Right renal pelvis (tissue), 4 donors: ENCODE data around the gene RTN4. TPM values are rescaled to one million over a fixed set of nuclear protein-coding genes. Genes with fewer than 3 reads are reported as not detected.
A peak's percentile ranks its signal among the peaks of the same experiment; 100 is the strongest.
"Not testable (repeated sequence)": the region's sequence is repeated elsewhere in the genome, so short reads cannot be mapped to it uniquely, and the experiment has no call there.

ENCODE experiments used
- DNase-seq, 4 donors: peaks; one replicate each; pipeline ENCODE4 v3.0.0-alpha.2; 2013; ENCODE audit warnings: low read depth in 4 of 4, low spot score in 3 of 4, missing footprints in 1 of 4
- polyA plus RNA-seq, 4 donors: library from polyadenylated mRNA; unstranded; fragments of 120-200 nt; gene quantifications; one replicate each; pipeline ENCODE4 v1.2.1, GENCODE V29; 2013; ENCODE audit not compliant: insufficient read length in 4 of 4

RTN4 gene
- polyA plus RNA-seq, 4 donors, result 347 to 402 (median 378) TPM

DNA sequence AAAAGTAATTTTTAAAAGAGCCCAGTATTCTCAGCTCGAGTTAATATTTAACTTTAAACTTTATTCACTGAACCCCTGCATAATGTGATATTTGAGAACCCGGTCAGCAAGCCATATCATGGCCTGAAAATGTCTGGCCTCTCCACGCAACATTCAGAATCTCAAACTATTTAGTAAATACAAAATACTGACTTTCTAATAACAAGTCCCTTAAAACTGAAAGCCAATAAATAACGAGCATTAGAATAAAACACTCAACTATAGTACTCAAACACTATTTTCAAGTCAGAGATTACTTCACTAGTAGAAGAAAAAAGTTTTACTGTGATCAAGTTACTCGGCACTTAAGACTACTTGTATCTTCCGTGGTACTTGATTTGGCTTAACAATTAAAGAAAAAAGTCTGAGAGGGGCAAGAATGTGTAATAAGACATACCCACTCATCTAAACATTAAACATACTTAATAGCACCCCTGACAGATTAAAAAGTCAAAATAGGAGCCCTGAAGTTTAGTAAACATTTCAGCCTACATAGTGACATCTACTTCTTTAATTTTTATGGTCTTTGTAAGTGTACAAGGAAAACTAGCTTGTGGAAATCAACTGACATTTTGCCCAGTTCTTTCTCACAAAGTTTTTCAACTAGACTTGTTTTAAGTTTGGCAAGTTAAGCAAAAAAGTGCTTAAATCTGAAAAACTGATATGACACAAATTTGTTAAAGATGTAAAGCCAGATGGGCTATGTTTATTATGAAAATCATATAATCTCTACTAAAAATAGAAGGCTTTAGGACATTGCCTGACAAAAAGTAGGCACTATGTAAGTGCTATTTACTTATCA lies 38.2 kb downstream of the RTN4 start:
- DNase-seq, result peak in 1 of 4 donors; percentile 36

DNA sequence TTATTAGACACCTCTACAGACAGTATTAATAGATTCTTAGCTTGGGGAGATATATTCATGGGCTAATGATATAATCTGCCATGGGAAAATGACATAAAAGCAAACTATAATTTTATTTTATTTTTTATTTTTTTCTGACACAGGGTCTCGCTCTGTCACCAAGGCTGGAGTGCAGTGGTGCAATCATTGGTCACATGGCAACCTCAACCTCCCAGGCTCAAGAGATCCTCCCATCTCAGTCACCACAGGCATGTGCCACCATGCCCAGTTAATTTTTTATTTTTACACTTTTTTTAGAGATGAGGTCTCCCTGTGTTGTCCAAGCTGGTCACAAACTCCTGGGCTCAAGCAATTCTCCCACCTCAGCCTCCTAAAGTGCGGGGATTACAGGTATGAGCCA lies 39.3 kb downstream of the RTN4 start:
- DNase-seq, result no peak

- no peak for DNase-seq
Observed at GRCh38 chr2:55010149-55010591, 40.1 kb downstream of the RTN4 start.

DNA sequence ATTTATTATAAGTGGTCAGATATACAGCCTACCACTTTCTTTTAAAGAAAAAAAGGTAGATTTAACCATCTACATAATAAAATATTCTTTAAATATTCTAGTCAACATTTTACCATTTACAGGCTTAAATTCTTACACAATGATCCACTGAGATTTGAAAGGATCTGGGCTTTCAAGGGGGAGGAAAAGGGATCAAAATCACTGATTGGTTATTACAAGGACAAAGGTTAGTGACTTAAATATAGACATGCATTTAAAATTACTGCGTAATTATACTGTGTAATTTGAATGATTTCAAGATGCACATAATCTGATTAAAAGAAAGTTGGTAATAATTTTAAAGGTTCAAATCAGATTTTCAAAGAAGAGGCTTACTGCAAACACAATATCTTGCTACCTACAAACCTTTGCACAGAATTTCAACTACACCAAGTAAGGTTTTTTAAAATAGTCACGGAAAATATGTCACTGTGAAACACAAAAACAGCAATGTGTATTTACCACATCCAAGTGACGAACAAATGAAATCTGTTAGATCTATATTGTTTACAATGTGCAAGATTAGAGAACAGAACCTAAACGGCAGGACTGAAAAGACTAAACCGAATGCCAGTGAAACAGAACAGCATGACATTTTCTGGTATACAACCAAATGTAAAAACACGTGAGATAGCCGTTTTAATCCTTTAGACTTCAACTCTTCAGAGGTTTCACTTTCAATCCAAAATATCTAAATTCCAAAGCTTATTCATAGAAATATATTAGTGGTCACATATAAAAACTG lies 40.8 kb downstream of the RTN4 start:
- no peak for DNase-seq

- no peak for DNase-seq
Observed at GRCh38 chr2:55006306-55006705, 43.9 kb downstream of the RTN4 start.

DNA sequence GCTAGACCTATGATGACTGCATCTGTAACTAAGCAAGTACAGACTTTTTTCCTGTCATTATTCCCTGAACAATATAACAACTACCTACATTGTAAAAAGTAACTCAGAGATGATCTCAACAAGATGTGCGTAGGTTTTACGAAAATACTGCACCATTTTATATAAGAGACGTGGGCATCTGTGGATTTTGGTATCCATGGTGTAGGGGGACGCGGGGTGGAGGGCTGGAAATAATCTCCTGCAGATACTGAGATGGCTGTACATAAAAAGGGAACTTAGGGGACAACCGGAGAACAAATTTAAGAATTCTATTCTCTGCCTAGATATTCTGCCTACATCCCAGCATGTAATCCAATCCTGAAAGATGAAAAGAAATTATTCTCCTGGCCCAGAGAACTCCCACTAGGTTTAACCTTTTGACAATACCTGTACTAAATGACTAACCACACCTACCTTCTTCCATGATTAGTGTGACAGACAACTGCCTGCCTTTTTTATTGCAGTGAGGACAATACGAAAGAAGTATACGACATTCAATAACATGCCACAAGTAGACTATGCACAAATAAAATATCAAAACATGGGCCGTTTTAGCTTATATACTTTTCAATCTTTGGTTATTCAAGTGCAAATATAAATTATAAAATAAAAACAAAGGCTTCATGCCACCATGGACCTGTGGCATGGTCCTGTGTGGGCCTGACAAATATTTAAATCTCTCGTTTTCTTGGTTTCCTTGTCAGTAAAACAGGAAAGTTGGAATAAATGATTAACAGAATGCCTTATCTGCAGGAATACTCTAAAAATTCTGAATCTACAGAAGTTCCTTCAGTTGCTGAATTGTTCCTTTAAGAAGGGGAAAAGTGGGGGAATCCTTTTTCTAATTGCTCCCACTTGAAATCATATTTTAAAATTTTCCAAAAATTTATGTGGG lies 46.3 kb downstream of the RTN4 start:
- DNase-seq, result no peak

- no peak for DNase-seq
Observed at GRCh38 chr2:55001716-55002115, 48.5 kb downstream of the RTN4 start.

GRCh38 chr2:55000341-55000740 lies 49.9 kb downstream of the RTN4 start:
- DNase-seq, result no peak

DNA sequence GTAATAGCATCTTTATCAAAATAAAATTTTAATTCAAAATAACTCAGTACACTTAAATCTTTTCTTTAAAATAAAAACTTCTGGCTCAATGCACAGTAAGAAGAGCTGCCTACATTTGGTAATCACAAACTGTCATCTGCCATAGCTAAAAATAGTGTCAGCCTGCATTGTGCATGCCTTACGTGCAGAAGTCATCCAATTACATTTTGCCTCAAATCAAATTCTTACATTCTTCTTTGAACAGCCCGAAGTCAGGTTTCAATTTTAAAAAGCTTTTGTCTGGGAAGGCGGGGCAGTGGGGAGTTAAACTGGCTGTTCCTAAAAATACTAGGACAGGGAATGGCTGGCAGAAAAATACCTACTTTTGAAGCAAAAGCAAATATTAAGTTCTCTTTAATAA lies 51.1 kb downstream of the RTN4 start:
- DNase-seq, result no peak

DNA sequence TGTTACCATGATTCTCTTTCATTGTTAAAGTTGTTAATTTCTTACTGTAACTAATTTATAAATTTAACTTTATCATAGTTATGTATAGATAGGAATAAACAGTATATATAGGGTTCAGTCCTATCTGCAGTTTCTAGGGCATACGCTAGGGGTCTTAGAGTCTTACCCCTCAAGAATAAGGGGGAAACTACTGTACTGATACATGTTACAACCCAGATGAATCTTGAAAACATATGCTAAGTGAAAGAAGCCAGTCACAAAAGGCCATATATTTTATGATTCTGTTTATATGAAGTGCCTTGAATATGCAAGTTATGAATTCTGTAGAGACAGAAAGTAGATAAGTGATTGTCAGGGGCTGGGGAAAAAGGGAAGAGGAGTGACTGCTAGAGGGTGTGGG lies 52.4 kb downstream of the RTN4 start:
- no peak for DNase-seq

- DNase-seq, result no peak
Observed at GRCh38 chr2:54995553-54995952, 54.7 kb downstream of the RTN4 start.

GRCh38 chr2:54990694-54991093 lies 59.6 kb downstream of the RTN4 start:
- DNase-seq, result not testable (repeated sequence)

DNA sequence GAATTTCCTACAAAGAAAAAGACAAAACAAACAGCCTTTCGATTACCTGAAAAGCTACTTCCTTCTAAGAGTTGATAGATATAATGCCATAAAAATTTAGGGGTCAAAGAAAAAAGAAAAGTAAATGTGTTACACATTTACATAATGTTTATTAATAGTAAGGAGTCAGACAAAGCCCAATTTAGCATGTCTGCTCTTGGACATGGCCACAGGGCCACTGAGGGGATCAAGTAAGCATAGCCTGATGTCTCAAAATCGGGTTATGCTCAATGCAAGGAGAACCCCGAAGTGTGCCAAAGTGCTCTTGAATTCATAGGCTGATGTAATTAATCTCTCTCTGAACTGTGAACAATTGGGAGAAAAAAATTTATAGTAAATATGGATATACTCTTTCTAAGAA lies 61.6 kb downstream of the RTN4 start:
- DNase-seq, result no peak

DNA sequence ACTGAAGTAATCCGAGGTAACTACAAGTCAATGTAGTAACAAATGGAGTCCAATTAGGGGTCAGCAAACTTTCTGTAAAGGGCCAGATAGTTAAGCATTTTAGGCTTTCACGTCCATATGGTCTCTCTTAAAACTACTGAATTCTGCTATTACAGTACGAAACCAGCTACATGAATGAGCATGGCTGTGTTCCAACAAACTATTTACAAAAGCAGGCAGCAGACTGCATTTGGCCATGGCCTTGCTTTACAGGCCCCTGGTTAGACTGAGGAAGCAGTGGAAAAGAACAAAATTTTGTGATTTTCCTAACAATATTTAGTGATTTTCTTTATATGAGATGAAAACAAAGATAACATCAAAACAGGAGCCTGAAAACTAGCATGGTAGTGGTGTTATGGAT lies 64.0 kb downstream of the RTN4 start:
- DNase-seq, result no peak

DNA sequence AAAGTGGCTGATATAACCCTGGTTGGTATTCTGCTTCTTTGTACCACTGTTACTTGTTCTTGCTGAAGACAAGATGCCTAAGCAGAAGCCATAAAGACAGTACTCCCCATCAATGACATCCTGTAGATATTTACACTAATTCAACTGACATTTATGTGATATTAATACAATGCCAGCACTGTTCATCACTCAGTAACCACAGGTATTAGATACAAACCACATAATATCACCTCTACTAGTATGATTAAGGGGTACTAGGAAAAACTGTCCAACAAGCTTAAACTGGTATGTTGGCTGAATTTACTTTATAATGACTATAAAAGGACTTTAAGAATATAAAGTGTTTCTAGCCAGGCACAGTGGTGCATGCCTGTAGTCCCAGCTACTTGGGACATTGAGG lies 65.8 kb downstream of the RTN4 start:
- DNase-seq, result no peak

DNA sequence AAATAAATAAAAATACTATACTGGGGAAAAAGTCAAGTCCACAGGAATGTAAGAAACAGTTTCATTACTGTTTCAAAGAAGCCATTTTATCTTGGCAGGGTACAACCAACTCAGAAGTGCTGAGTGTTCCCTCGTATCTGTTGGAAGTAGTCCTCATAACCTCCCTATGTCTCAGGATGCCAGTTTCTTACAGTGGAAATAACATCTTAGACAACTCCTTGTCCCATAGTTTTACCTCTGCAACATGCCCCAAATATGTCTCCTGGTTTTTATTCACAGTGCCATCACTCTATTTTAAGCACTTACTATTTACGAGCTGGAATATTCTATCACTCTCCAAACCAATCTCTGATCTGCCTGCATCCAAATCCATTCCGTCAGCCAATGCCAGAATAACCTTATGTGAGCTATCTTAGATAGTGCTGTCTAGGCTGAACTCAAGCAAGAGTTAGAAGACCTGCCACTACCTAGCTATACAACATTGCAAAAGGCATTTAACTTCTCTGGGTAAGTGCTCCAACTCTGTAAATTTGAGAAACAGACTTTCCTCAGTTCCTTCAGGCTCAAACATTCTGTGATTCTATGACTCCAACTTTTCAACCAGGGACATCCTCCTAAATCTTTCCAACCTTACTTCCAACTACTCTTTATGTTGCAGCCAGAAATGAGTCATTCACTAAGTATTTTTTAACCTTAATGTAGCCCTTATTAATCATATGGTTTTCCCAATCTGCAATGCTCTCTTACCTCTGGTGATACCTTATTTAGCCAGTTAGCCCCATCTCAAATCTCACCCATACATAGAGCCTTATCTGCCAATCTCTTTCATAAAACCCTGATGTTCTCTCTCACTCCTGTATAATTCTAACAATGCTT lies 66.7 kb downstream of the RTN4 start:
- DNase-seq, result no peak

- DNase-seq, result no peak
Observed at GRCh38 chr2:54981385-54981784, 68.9 kb downstream of the RTN4 start.

- DNase-seq, result peak in 3 of 4 donors; percentile 35 to 57 (median 38)
Observed at GRCh38 chr2:54979321-54980044, 70.8 kb downstream of the RTN4 start.

- DNase-seq, result peak; percentile 34 to 64 (median 50)
Observed at GRCh38 chr2:54977149-54977548, 73.1 kb downstream of the RTN4 start.
